Lower leg skin (tissue), 4 donors: Measurements from ENCODE around the gene BEST3. TPM values are rescaled to one million over a fixed set of nuclear protein-coding genes. Genes with fewer than 3 reads are reported as not detected.

Experiments
- DNase-seq, 2 donors: peaks; one replicate each; pipeline ENCODE4 v3.0.0-alpha.2; 2019; ENCODE audit warnings: low spot score in 2 of 2
- H3K4me3 ChIP-seq: fragments of 200-600 bp; sonication (generic); 2 replicates; pipeline ENCODE4 v1.5.1; 2017; ENCODE audit warnings: mild to moderate bottlenecking, low read depth; ENCODE audit not compliant: poor library complexity, severe bottlenecking
- POLR2A ChIP-seq, 2 donors: fragments of 450-650 bp; IDR thresholded peaks; one replicate each; pipeline ENCODE4 v1.6.1; 2016 to 2017; ENCODE audit warnings: antibody characterized with exemption in 2 of 2, mild to moderate bottlenecking in 1 of 2, moderate library complexity in 1 of 2
- WGBS, 2 donors: methylation state at CpG; one replicate each; pipeline ENCODE4 v1.1.5; 2018; 5-methylcytosine and 5-hydroxymethylcytosine counted together
- intact Hi-C: fragments of 100-400 bp; cut with DNase I; formaldehyde crosslinking; loops from one replicate; pipeline ENCODE4 v1.15.0; 2023; ENCODE audit warnings: low total_unique reads
- total RNA-seq, 4 donors: library from RNA; depleted of rRNA; stranded (reverse); fragments of >200 nt; gene quantifications; one replicate each; pipeline ENCODE4 v1.1.0, GENCODE V29; 2016
- TF ChIP-seq, protein P1 (sequence below), 3 donors: fragments of 450-650 bp; IDR thresholded peaks; one replicate each; pipeline ENCODE4 v1.5.1; 2016; ENCODE audit warnings: antibody characterized with exemption in 3 of 3, mild to moderate bottlenecking in 3 of 3, moderate library complexity in 2 of 3

Gene BEST3
- total RNA-seq, 4 donors from 2014 or later = 0.13 to 0.49 TPM; not detected in 2

- no peak overlapping the region for H3K4me3 ChIP-seq
- DNase-seq = no peak
- WGBS, 2 donors = 63 to 65% methylated on average over 2 of the region's 2 CpGs
- intact Hi-C loops = no loop called here
- no peak for TF ChIP-seq POLR2A (IDR thresholded peaks at IDR 0.05)
- TF ChIP-seq, protein P1, sequence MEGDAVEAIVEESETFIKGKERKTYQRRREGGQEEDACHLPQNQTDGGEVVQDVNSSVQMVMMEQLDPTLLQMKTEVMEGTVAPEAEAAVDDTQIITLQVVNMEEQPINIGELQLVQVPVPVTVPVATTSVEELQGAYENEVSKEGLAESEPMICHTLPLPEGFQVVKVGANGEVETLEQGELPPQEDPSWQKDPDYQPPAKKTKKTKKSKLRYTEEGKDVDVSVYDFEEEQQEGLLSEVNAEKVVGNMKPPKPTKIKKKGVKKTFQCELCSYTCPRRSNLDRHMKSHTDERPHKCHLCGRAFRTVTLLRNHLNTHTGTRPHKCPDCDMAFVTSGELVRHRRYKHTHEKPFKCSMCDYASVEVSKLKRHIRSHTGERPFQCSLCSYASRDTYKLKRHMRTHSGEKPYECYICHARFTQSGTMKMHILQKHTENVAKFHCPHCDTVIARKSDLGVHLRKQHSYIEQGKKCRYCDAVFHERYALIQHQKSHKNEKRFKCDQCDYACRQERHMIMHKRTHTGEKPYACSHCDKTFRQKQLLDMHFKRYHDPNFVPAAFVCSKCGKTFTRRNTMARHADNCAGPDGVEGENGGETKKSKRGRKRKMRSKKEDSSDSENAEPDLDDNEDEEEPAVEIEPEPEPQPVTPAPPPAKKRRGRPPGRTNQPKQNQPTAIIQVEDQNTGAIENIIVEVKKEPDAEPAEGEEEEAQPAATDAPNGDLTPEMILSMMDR (IDR thresholded peaks at IDR 0.05) = no peak
Observed at GRCh38 chr12:69712826-69713225, 13.7 kb upstream of the BEST3 start.

DNA sequence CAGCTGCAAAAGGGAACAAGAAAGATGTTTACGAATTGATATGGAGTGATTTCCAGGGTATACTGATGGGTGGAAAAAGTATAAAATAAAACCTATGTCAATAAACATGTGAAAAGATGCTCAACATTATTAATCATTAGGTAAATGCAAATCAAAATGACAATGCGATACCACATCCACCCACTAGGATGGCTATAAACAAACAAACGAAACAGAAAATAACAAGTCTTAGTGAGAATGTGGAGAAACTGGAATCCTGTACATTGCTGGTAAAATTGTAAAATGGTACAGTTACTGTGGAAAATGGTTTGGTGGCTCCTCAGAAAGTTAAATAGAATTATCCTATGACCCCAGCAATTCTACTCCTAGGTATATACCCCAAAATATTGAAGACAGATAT lies 9.5 kb upstream of the BEST3 start:
- intact Hi-C loops = no loop called here
- no peak for DNase-seq
- 87 to 94% methylated on average over 3 of the region's 3 CpGs for WGBS, 2 donors
- H3K4me3 ChIP-seq = no peak overlapping the region
- TF ChIP-seq POLR2A (IDR thresholded peaks at IDR 0.05) = no peak
- TF ChIP-seq, protein P1 (IDR thresholded peaks at IDR 0.05) = no peak

DNA sequence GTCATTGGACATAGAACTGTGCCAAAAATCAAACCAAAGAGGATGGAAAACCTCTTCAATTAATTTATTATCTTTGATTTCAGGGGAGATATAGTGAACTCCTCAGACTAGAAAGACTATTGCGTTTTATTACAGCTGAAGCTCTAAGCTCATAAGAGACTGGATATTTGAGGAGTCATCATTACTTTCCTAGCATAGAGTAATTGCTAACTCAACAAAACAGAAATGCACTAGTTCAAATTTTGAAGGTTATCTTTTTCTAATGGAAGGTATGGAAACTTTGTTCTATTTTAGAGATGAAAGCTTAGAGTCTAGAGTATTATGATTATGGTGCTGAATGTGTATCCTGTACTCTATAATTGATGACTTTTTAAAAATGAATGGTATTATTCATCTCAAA lies 5.3 kb upstream of the BEST3 start:
- 0% methylated on average over 1 of the region's 1 CpG for WGBS, 2 donors
- intact Hi-C loops = no loop called here
- H3K4me3 ChIP-seq = no peak overlapping the region
- no peak for TF ChIP-seq POLR2A (IDR thresholded peaks at IDR 0.05)
- TF ChIP-seq, protein P1 (IDR thresholded peaks at IDR 0.05) = no peak
- no peak for DNase-seq

DNA sequence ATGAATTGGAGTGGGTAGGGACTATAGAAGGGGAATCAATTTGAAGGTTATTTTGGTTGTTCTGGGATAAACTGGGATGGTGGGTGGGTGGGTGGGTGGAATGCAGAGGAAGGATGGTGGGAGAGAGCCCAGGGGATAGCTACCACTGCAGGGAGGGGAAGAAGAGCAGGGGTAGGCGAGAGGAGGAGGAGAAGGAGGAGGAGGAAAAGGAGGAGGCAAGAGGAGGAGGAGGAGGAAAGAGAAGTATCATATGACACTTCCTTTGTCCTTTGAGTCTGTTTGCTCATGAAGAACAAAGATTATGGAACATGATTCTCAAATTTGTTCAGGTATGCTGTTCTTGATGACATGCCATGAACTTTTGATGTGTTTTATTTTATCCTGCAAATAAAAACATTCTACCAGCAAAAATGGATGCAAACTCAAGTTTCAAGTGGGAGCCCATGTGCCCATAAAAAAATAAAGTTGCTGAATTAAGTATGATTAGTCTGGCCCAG lies 4.1 kb upstream of the BEST3 start:
- intact Hi-C loops = no loop called here
- 50 to 60% methylated on average over 1 of the region's 1 CpG for WGBS, 2 donors
- H3K4me3 ChIP-seq = no peak overlapping the region
- TF ChIP-seq, protein P1 (IDR thresholded peaks at IDR 0.05) = no peak
- no peak for TF ChIP-seq POLR2A (IDR thresholded peaks at IDR 0.05)
- no peak for DNase-seq

- no peak for DNase-seq
- no peak for TF ChIP-seq POLR2A (IDR thresholded peaks at IDR 0.05)
- TF ChIP-seq, protein P1 (IDR thresholded peaks at IDR 0.05) = no peak
- intact Hi-C loops = no loop called here
- no peak overlapping the region for H3K4me3 ChIP-seq
- 85 to 88% methylated on average over 3 of the region's 3 CpGs for WGBS, 2 donors
Observed at GRCh38 chr12:69701826-69702225, 2.7 kb upstream of the BEST3 start.

DNA sequence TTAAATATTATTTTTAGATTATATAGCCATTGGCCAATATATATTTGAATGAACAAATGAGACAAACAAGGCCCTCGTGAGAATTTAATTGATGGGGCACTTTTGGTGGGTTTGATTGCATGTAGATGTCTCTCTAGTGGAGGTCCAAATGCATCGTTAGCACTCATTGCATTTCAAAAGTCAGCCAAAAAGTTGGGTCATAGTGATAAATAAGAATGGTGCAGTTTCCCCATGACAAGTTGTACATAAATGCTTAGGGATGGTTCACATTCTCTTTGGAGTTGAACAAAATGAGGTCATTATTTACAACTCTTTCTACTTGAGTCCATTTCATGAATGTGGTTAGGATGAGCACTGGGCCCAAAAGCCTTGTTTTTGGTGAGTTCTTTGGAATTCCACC lies 1.0 kb downstream of the BEST3 start:
- no peak for DNase-seq
- TF ChIP-seq POLR2A (IDR thresholded peaks at IDR 0.05) = no peak
- TF ChIP-seq, protein P1 (IDR thresholded peaks at IDR 0.05) = no peak
- intact Hi-C loops = no loop called here
- WGBS, 2 donors = 73 to 74% methylated on average over 2 of the region's 2 CpGs
- H3K4me3 ChIP-seq = no peak overlapping the region
